HepG2 (cell line): Measurements from ENCODE around the gene FAM83G. TPM values are rescaled to one million over a fixed set of nuclear protein-coding genes. Genes with fewer than 3 reads are reported as not detected.

ENCODE experiments used
- ASH2L ChIP-seq: fragments of 300-600, 200-600 bp; sonication (generic); IDR thresholded peaks from 2 replicates; pipeline ENCODE4 v1.7.0; 2017; ENCODE audit warnings: low read depth, mild to moderate bottlenecking, moderate library complexity, mixed read lengths, low read length; ENCODE audit not compliant: insufficient read length
- MEIS2 ChIP-seq: sonication (generic); formaldehyde crosslinking; IDR thresholded peaks from 2 replicates; pipeline ENCODE4 v1.9.0; 2021; ENCODE audit warnings: mild to moderate bottlenecking, missing genetic modification reagents
- polyA plus RNA-seq, 8 experiments: library from polyadenylated mRNA; depleted of rRNA in 3 of 8; stranded (reverse) in 7 of 8; unstranded in 1 of 8; fragments of >200 nt; fragmentation: Illumina TruSeq in 4 of 8; extraction: Trizol in 4 of 8; gene quantifications; 2 replicates each; pipeline versions ENCODE4 v1.2.1 to v1.2.3, GENCODE V29; 2011 to 2016; ENCODE audit warnings: low read depth in 4 of 8, missing spikeins in 1 of 8, mixed read lengths in 1 of 8; ENCODE audit not compliant: insufficient read depth in 1 of 8
- small RNA-seq, 3 experiments: library from RNA; depleted of rRNA; stranded (forward); fragments of <200 nt; gene quantifications; one replicate each; pipeline ENCODE3, GENCODE V24; 2012; ENCODE audit warnings: low read depth in 2 of 3, low replicate concordance in 1 of 3; ENCODE audit not compliant: insufficient read length in 3 of 3, insufficient read depth in 2 of 3
- total RNA-seq, 5 experiments: library from RNA; depleted of rRNA; stranded (reverse); fragments of >200 nt; fragmentation: Illumina TruSeq; extraction: Trizol; gene quantifications; 2 replicates each; pipeline ENCODE4 v1.2.3, GENCODE V29; 2016; ENCODE audit warnings: low read depth in 1 of 5

Gene FAM83G
- total and polyA plus RNA-seq, 2 of the 13 experiments (the other 11 are each of a cell fraction or from before 2014, with no cell fraction given), result 13.7 to 18.6 TPM

GRCh38 chr17:18919963-18920362 lies 84.6 kb downstream of the FAM83G start (continued):
- TF ChIP-seq ASH2L (no peak), MEIS2 (CRISPR knock-in tag) (no peak)
- TF ChIP-seq, all 625 proteins: peak for 18

Small RNAs within 50 kb of the gene (small RNA-seq; reads per million reads assigned to genes)
- gene AC090286.3 (0 reads per million in 3 experiments), gene RF00324 (0 reads per million in 3 experiments)

Other genes with a start within 250 kb of the FAM83G start
- gene TVP23B, start 223.6 kb downstream of the FAM83G start, total RNA-seq (2016; rRNA removed; fragmentation: Illumina TruSeq; extraction: Trizol), result 50.6 and 66.5 TPM in 2 replicates
- 31.8 and 45.1 TPM in 2 replicates for gene TVP23B, start 223.6 kb downstream of the FAM83G start, polyA plus RNA-seq (2011; rRNA removed)
- gene PRPSAP2, start 146.6 kb downstream of the FAM83G start, total RNA-seq (2016; rRNA removed; fragmentation: Illumina TruSeq; extraction: Trizol), result 58.9 and 68.2 TPM in 2 replicates
- gene PRPSAP2, start 146.6 kb downstream of the FAM83G start, polyA plus RNA-seq (2011; rRNA removed), result 28.7 and 34.0 TPM in 2 replicates
- gene SLC5A10, start 52.6 kb downstream of the FAM83G start, total RNA-seq (2016; rRNA removed; fragmentation: Illumina TruSeq; extraction: Trizol), result not detected in 2 replicates
- 0.05 and 0.07 TPM in 2 replicates for gene SLC5A10, start 52.6 kb downstream of the FAM83G start, polyA plus RNA-seq (2011; rRNA removed)
- 0.77 and 0.90 TPM in 2 replicates for gene GRAP, start 42.2 kb upstream of the FAM83G start, total RNA-seq (2016; rRNA removed; fragmentation: Illumina TruSeq; extraction: Trizol)
- 1.6 and 1.7 TPM in 2 replicates for gene GRAP, start 42.2 kb upstream of the FAM83G start, polyA plus RNA-seq (2011; rRNA removed)
- not detected in 2 replicates for gene GRAPL, start 122.8 kb upstream of the FAM83G start, total RNA-seq (2016; rRNA removed; fragmentation: Illumina TruSeq; extraction: Trizol)
- gene GRAPL, start 122.8 kb upstream of the FAM83G start, polyA plus RNA-seq (2011; rRNA removed), result 0.62 and 0.65 TPM in 2 replicates
- 7.8 and 9.3 TPM in 2 replicates for gene EPN2, start 232.6 kb upstream of the FAM83G start, total RNA-seq (2016; rRNA removed; fragmentation: Illumina TruSeq; extraction: Trizol)
- gene EPN2, start 232.6 kb upstream of the FAM83G start, polyA plus RNA-seq (2011; rRNA removed), result 17.8 and 19.2 TPM in 2 replicates